Stimulated activated CD4-positive, alpha-beta T cell treated with anti-CD3 and anti-CD28 coated beads, Interleukin-4, amount 100 ng/mL, for 24 hours (primary cell): ENCODE measurements around the gene SIGLEC10.

ENCODE experiments used
- DNase-seq: peaks from one replicate; pipeline ENCODE4 v3.0.0-alpha.2; 2020

Gene SIGLEC10

DNA sequence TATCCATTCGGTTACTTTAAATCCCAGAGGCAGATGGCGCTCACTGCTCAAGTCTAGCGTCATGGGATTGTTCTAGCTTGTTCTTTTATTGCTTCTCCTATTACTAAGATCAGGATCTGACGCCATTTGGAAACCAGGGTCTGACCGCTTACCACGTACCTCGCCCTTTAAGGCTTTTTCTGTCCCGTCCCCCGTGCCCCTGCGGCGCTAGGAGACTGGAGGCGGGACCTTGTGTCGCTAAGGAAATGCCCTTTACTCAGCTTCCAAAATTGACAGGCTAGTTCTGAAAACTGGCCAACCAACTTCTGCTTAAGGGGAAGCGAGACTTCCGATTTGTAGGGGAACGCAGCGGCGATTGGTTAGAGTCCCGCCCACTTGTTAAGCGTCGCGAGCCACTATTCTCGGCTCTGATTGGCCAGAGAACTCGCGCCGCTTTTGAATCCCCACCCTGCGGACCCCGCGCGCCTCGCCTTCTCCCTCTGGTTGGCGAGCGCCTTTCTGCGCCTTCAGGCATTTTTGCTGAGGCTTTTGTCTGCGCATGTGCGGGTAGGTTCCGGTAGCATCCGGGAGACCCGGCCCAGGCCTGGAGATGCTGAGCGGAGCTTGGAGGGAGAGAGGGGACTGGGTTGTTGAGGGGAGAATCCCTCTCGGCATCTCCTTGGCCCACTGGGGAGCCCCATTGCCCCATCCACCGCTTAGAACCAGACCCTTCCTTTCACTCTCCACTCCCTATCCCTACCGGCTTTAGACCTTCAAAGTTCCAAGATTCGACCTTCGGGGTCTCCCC, 23.2 kb downstream of the SIGLEC10 start:
- DNase-seq, result peak; percentile 91

- DNase-seq, result no peak
Observed at GRCh38 chr19:51392701-51393100, 24.7 kb downstream of the SIGLEC10 start.

DNA sequence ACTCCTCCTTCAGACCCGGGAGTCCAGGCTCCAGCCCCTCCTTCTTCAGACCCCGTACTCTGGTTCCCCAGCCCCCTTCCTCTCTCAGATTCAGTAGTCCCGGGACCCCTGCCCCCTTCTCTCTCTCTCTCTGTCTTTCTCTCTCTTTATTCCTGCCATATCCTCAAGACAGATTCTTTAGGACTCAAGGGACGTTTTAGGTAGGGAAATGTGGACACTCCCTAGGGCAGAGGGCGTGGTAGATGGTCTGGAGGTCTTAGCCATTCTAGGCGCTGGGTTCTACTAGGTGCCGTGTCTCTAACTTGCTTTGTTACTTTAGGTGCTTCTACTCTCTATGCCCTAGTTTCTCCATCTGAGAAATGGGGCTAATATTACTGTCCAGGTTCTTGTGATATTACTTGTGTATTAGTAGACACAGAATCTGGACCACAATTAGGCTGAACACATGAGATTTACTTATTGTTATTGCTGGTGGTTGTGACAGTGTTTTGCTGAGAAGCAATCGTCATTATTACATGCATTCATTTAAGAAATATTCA, 26.3 kb downstream of the SIGLEC10 start:
- DNase-seq, result no peak

GRCh38 chr19:51389143-51389542, 28.3 kb downstream of the SIGLEC10 start:
- no peak for DNase-seq

GRCh38 chr19:51387924-51388389, 29.5 kb downstream of the SIGLEC10 start, which contains the start of gene LIM2:
Gene LIM2, minus strand, starts transcription at chr19:51387974. Its CDS starts 531 bp downstream, at chr19:51387443.
- DNase-seq, result no peak

DNA sequence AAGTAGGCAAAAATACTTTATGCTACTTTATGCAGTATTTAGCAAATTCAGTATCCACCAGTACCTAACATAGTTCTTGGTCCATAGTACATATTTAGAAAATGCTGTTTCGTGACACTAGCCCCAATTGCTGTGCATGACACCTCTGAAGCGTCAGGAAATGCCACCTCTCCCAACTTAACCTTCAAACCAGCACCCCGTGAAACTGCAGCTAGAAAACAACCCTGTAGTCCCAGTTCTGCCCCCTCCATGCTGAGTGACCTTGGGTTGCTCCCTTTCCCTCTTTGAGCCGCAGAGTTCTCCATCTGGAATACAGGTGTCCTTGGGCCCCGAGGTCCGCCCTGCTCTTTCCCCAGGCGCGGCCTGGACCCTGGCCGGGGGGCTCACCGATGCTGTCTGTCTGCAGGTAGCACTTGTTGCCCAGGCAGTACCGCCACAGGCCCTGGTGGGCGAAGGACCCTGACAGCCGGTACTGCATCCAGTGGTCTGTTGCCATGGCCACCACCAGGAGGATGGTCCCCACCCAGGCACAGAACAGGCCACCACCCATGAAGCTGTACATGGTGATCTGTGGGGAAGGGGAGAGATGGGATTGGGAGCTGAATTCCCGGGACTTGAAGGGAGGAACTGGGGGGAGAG, 30.4 kb downstream of the SIGLEC10 start:
- DNase-seq, result no peak

GRCh38 chr19:51382004-51382403, 35.4 kb downstream of the SIGLEC10 start:
- DNase-seq, result no peak

GRCh38 chr19:51380379-51380778, 37.1 kb downstream of the SIGLEC10 start:
- DNase-seq, result no peak

DNA sequence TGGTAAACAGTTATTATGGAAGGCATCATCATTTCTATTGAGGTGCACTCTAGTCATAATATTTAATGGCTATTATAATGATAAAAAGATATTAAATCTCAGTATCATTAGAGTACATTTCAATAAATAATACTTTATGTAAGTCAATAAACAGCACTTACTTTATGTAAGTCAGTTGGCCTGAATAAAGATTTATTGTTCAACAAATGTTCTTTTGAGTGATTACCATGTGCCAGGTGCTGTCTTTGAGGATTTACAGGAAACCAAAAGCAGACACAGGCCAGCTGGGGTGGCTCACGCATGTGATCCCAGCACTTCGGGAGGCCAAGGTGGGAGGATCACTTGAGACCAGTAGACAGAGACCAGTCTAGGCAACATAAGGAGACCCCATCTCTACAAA, 40.0 kb downstream of the SIGLEC10 start:
- no peak for DNase-seq

DNA sequence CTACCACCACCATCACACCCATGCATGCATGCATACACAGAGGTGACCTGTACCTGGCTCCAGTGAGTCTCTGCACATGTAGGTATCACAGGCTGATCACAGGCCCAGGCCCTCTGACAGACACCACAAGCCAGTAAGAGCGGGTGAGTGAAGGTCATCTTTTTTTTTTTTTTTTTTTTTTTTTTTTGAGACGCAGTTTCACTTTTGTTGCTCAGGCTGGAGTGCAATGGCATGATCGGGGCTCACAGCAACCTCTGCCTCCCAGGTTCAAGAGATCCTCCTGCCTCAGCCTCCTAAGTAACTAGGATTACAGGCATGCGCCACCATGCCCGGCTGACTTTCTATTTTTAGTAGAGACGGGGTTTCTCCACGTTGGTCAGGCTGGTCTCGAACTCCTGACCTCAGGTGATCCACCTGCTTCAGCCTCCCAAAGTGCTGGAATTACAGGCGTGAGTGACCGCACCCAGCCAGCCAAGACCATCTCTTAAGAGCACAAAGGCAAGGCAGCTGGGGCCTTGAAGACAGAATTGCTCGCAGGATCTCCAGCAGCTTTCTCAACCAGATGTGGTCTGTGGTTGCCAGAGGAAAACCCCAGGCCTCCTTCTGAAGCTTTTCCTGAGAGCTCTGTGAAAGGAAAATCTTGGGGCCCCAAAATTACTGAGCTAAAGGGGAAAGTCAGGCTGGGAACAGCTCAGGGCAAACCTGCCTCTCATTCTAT, 41.8 kb downstream of the SIGLEC10 start:
- peak; percentile 52 for DNase-seq

DNA sequence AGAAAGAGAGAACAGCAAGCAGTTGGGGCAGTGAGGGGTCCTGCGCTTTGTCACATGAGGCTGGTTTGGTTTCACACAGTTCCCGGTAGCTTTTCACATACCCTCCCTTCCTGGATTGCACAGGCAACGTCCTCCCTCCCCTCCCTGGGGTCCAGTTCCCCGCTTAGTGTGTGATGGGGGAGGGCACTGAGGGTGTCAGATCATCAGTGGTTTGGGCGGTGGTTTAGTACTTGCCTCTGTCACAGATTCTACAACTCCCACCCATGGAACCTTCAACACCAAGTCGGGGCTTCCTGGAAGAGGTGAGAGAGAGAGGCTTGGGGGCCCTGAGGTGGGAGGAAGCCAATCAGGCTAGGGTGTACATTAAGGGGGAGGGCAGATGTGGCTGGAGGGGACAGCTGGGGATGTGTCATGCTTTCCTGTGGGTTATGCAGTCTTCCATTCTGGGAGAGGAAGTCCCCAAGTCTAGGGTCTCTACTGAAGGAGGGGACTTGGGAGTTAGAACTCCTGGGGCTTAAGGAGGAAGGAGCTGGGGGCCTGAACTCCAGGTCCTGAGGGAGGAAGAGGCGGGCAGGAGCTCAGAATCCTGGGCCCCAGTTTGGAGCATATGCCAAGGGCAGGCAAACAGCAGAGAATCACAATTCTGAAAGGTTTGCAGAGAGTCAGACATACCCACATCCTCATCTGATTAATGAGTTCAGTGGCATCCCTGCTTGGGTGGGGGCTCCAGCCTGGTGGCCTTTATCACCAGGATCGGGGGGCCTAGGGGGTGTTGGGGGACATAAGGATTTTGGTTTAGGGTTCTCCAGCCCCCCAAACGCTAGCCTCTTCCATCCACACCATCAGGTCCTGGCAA, 44.6 kb downstream of the SIGLEC10 start, which contains the start of gene NKG7:
NKG7 (minus strand) TSS at position 6 of the 856 bp plus-strand sequence. CDS start 119 bp downstream, outside the sequence.
- peak; percentile 86 for DNase-seq

- DNase-seq, result no peak
Observed at GRCh38 chr19:51372021-51372648, 45.3 kb downstream of the SIGLEC10 start.

- DNase-seq, result no peak
Observed at GRCh38 chr19:51371186-51371690, 46.2 kb downstream of the SIGLEC10 start.

DNA sequence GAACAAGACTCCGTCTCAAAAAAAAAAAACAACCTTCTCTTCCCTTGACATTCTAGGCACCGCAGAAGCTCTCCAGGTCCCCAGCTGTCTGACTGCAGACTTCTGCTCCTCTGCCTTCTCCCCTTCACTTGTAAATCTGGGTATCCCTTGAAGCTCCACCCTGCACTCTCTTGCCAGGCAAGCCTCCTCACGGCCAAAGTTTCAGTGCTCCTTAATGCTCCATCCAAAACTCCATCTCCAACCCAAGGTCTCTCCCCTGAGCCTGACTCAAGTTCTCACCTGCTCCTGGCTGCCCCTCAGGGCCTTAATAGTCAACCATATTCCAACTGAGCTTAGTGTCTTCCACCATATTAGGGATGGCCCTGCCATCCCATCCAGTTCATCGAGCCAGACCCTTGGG, 47.2 kb downstream of the SIGLEC10 start:
- DNase-seq, result no peak

DNA sequence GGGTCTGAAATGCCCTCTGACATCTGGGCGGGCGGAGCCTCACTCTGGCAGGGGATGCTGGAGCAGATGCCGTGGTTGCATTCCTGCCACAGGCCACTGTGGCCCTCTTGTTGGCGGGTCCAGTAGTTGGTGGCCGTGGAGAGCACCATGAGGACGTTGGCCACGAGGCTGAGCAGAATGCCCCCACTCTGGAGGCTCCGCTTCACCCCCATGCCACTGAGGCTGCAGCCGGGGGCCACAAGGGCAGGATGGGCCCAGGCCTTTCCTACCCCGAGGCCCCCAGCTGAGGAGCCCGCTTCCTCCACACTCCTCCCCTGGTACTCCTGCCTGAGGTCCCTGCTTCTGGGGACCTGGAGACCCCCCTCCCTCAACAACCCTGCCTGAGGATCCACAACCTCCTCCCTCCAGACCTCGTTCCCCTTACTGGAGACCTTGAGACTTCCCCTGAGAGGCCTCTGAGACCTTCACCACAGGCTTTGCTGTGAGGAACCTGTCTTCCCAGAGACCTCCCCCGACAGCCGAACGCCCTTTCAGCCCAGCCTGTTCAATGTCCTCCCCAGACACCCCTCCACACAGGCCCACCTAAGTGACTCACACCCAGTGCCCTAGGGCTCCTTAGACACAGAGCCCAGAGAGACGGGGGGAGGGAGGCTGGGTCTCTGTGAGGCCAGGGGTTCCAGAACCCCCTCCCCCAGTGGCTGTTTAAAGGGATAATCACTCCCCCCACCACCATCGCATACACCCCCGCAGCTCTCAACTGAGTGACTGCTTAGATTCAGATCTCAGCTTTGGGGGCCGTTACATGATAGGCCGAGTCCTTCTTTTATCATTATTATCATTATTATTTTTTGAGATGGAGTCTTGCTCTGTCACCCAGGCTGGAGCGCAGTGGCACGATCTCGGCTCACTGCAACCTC, 48.8 kb downstream of the SIGLEC10 start, which contains the start of gene CLDND2:
CLDND2 (minus strand) TSS at position 638 of the 917 bp plus-strand sequence; CDS start at position 212, 426 bp downstream.
- peak; percentile 19 for DNase-seq

DNA sequence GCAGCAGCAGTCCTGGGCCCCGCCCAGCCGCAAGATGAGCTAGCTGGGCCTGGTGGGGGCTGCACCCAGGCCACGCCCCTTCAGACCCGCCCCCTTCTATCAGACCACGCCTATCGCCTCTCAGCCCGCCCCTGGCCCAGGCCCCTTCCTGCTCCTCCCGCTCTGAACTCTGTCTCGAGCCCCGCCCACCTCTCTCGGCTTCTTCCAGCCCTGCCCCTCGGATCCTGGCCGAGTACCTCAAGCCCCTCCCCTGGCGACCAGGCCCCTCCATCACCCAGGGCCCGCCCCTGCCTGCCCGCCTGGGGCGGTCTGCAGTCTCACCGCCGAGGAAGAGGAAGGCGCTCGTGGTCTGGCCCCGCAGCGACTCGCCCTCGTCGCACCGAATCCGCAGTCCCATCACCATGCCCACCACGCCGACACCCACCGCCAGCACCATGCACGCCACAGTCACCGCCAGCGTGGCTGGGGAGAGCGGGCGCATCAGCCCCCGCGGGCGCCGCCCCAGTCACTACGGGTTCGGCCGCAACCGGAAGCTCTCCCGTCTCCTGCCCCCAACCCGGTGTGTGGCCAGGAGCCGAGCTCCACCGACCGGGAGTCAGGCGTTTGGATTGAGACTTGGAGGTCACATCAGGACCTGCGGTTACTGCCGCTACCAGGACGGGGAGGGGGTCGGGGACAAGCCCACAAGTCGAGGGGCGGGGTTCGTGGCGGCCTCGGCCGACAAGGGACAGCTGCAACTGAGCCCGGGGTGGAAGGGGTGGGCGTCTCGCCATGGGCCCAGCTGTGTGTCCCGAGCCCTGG, 49.7 kb downstream of the SIGLEC10 start:
- DNase-seq, result peak; percentile 98

DNA sequence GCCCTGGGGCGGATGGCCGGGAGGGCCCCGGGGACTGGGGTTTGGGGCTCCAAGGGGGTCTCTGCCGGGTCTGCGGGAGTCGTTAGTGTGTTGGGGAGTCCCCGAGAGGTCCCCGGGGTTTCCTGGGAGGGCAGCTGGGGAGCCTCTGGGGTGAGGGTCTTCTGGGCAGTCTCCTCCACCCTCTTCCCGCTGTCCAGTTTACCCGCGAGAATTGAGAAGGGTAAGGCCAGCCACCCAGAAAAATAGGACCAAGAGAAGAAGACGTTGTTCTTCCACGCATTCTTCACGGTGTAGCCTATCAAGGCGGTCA, 50.2 kb downstream of the SIGLEC10 start:
- DNase-seq, result peak; percentile 43

GRCh38 chr19:51366389-51367254, 50.8 kb downstream of the SIGLEC10 start:
- DNase-seq, result peak; percentile 96
